Transverse colon (tissue), 3 donors: ENCODE results near the gene GABRD.

Experiments used
- CTCF ChIP-seq, 5 experiments: fragments of 200-600 bp in 3 of 5; fragments of 450-650 bp in 2 of 5; sonication (generic) in 3 of 5; IDR thresholded peaks; 1 replicate in 2 of 5; 2 replicates in 3 of 5; pipeline ENCODE4 v1.5.1; 2016 to 2017; ENCODE audit warnings: antibody characterized with exemption in 5 of 5, inconsistent platforms in 3 of 5, mild to moderate bottlenecking in 2 of 5, moderate library complexity in 1 of 5
- EP300 ChIP-seq: sonication (generic); formaldehyde crosslinking; IDR thresholded peaks from one replicate; pipeline ENCODE4 v1.6.1; 2017; ENCODE audit warnings: antibody characterized with exemption, low read depth

- TF ChIP-seq EP300 (no peak), CTCF (IDR thresholded peaks at IDR 0.05) (no peak)
These were observed 39.5 kb upstream of the GABRD start for GRCh38 chr1:1979482-1980165.
